HepG2 (cell line): ENCODE measurements around the gene UNC5B. TPM values are rescaled to one million over a fixed set of nuclear protein-coding genes. Genes with fewer than 3 reads are reported as not detected.

ENCODE experiments used
- ATAC-seq: fragments of 200-7000 bp; cut with Tn5 transposase; 3 replicates; pipeline ENCODE4 v1.9.1; 2020; ENCODE audit warnings: mild to moderate bottlenecking, moderate library complexity
- BruUV-seq: library from RNA; stranded (reverse); fragments of 400-500 nt; replicated peaks from 2 replicates; lab custom pipeline; 2021; lab: Mats Ljungman, UMichigan
- CTCF ChIA-PET: fragments of 300-600 bp; formaldehyde crosslinking; extraction: SDS; loops from one replicate; lab custom pipeline; 2021; ENCODE audit warnings: low total read pairs, inconsistent platforms, low intra/inter-chr PET ratio; lab: Yijun Ruan, JAX
- POLR2A ChIA-PET: fragments of 350-600 bp; sonication (Branson Sonifier 250); formaldehyde crosslinking; loops from one replicate; lab custom pipeline; 2020; ENCODE audit warnings: antibody characterized with exemption, inconsistent platforms; lab: Yijun Ruan, JAX
- DNase-seq: peaks from one replicate; pipeline ENCODE4 v3.0.0-alpha.2; 2015; ENCODE audit warnings: low spot score
- FAIRE-seq: peaks from 3 replicates; lab custom pipeline; 2011; peaks lifted over from hg19 to GRCh38; lab: Jason Lieb, UNC
- H2AFZ ChIP-seq: one replicate; pipeline ENCODE4 v1.6.1; 2011; ENCODE audit warnings: low read length, inconsistent platforms
- H3K27ac ChIP-seq: fragments of 300-600 bp; 3 replicates; pipeline ENCODE4 v1.8.0; 2011; ENCODE audit warnings: mixed run types, mild to moderate bottlenecking, mixed read lengths, low read length, inconsistent platforms; ENCODE audit not compliant: insufficient read depth; ENCODE audit errors: extremely low read length
- H3K27me3 ChIP-seq, 2 experiments: fragments of 200-600 bp in 1 of 2; 2 replicates in 1 of 2; 3 replicates in 1 of 2; pipeline versions ENCODE4 v1.6.0 to v1.8.0; 2011; ENCODE audit warnings: low read length in 2 of 2, mild to moderate bottlenecking in 2 of 2, moderate library complexity in 2 of 2, inconsistent platforms in 1 of 2; ENCODE audit not compliant: insufficient read depth in 2 of 2, control insufficient read depth in 1 of 2
- H3K36me3 ChIP-seq, 2 experiments: fragments of 200-600 bp in 1 of 2; replicated peaks in 1 of 2; 2 replicates in 1 of 2; 3 replicates in 1 of 2; pipeline versions ENCODE4 v1.5.1 to v1.8.0; 2011; ENCODE audit warnings: low read length in 2 of 2, inconsistent platforms in 1 of 2; ENCODE audit not compliant: insufficient read depth in 2 of 2, control insufficient read depth in 1 of 2
- H3K4me1 ChIP-seq: 2 replicates; pipeline ENCODE4 v1.5.1; 2012; ENCODE audit warnings: low read length, inconsistent platforms; ENCODE audit not compliant: insufficient read depth
- H3K4me2 ChIP-seq: 2 replicates; pipeline ENCODE4 v1.6.0; 2011; ENCODE audit warnings: low read depth, low read length, inconsistent platforms
- H3K4me3 ChIP-seq, 3 experiments: fragments of 200-600 bp in 1 of 3; sonication (generic), shearing (Covaris generic) in 1 of 3; replicated peaks in 1 of 3; 2 replicates each; pipeline ENCODE4 v1.5.1; 2011 to 2016; ENCODE audit warnings: low read length in 3 of 3, inconsistent platforms in 2 of 3, low read depth in 2 of 3, mild to moderate bottlenecking in 2 of 3, control low read depth in 1 of 3, mixed read lengths in 1 of 3; ENCODE audit not compliant: insufficient read depth in 1 of 3
- H3K79me2 ChIP-seq: one replicate; pipeline ENCODE4 v1.6.1; 2011; ENCODE audit warnings: low read length, inconsistent platforms; ENCODE audit not compliant: insufficient read depth
- H3K9ac ChIP-seq: 2 replicates; pipeline ENCODE4 v1.6.0; 2011; ENCODE audit warnings: mild to moderate bottlenecking, low read depth, low read length, inconsistent platforms; ENCODE audit not compliant: insufficient read depth
- H3K9me3 ChIP-seq: 2 replicates; pipeline ENCODE4 v1.5.1; 2012; ENCODE audit warnings: mild to moderate bottlenecking, low read length
- H4K20me1 ChIP-seq: 2 replicates; pipeline ENCODE4 v1.6.0; 2011; ENCODE audit warnings: inconsistent platforms, mild to moderate bottlenecking, low read length, moderate library complexity; ENCODE audit not compliant: insufficient read depth
- CAMTA2 ChIP-seq: sonication (generic); formaldehyde crosslinking; IDR thresholded peaks from 2 replicates; pipeline ENCODE4 v1.4.0; 2020; ENCODE audit warnings: mild to moderate bottlenecking, missing genetic modification reagents, borderline replicate concordance
- ELF1 ChIP-seq: sonication (generic); formaldehyde crosslinking; IDR thresholded peaks from 2 replicates; pipeline ENCODE4 v1.4.0; 2020; ENCODE audit warnings: missing genetic modification reagents
- HOXA3 ChIP-seq: sonication (generic); formaldehyde crosslinking; IDR thresholded peaks from 2 replicates; pipeline ENCODE4 v1.5.0; 2020; ENCODE audit warnings: missing genetic modification reagents
- MED1 ChIP-seq: sonication (generic); formaldehyde crosslinking; IDR thresholded peaks from 2 replicates; pipeline ENCODE4 v1.4.0; 2020; ENCODE audit warnings: missing genetic modification reagents
- SIN3A ChIP-seq: IDR thresholded peaks from 2 replicates; pipeline ENCODE4 v1.6.1; 2011; ENCODE audit warnings: low read depth, mild to moderate bottlenecking, control low read depth, low read length, borderline replicate concordance
- SMAD1 ChIP-seq: sonication (generic); formaldehyde crosslinking; IDR thresholded peaks from 2 replicates; pipeline ENCODE4 v1.4.0; 2020; ENCODE audit warnings: missing genetic modification reagents, low read depth, mild to moderate bottlenecking, borderline replicate concordance
- SOX5 ChIP-seq: IDR thresholded peaks from 2 replicates; pipeline ENCODE4 v1.6.1; 2016; ENCODE audit warnings: borderline replicate concordance
- YEATS2 ChIP-seq: sonication (generic); formaldehyde crosslinking; IDR thresholded peaks from 2 replicates; pipeline ENCODE4 v1.4.0; 2020; ENCODE audit warnings: missing genetic modification reagents, borderline replicate concordance
- ZBTB33 ChIP-seq: sonication (generic); formaldehyde crosslinking; IDR thresholded peaks from 2 replicates; pipeline ENCODE4 v1.4.0; 2020; ENCODE audit warnings: missing genetic modification reagents
- ZFP41 ChIP-seq: sonication (generic); formaldehyde crosslinking; IDR thresholded peaks from 2 replicates; pipeline ENCODE4 v1.4.0; 2020; ENCODE audit warnings: mild to moderate bottlenecking, missing genetic modification reagents, borderline replicate concordance
- ZNF136 ChIP-seq: sonication (generic); formaldehyde crosslinking; IDR thresholded peaks from 2 replicates; pipeline ENCODE4 v1.8.1; 2022; ENCODE audit warnings: low read depth, mild to moderate bottlenecking, moderate library complexity, missing genetic modification reagents
- ZNF720 ChIP-seq: sonication (generic); formaldehyde crosslinking; IDR thresholded peaks from 2 replicates; pipeline ENCODE4 v1.4.0; 2020; ENCODE audit warnings: missing genetic modification reagents
- ZNF773 ChIP-seq: sonication (generic); formaldehyde crosslinking; IDR thresholded peaks from 2 replicates; pipeline ENCODE4 v1.4.0; 2020; ENCODE audit warnings: missing genetic modification reagents, borderline replicate concordance
- WGBS: methylation state at CpG from one replicate; pipeline ENCODE4 v1.1.6; 2017; ENCODE audit warnings: low lambda C conversion rate; 5-methylcytosine and 5-hydroxymethylcytosine counted together
- in situ Hi-C: cut with HindIII; loops from 2 replicates; pipeline ENCODE4 v1.10.0; 2017; ENCODE audit warnings: low pct_unique_long_range_greater_than_20kb; ENCODE audit not compliant: extremely low pct_ligation_motif_present
- intact Hi-C: fragments of 100-400 bp; cut with micrococcal nuclease; formaldehyde crosslinking; loops from one replicate; pipeline ENCODE4 v1.10.0; 2022; ENCODE audit not compliant: unreplicated experiment
- polyA plus RNA-seq, 8 experiments: library from polyadenylated mRNA; depleted of rRNA in 3 of 8; stranded (reverse) in 7 of 8; unstranded in 1 of 8; fragments of >200 nt; fragmentation: Illumina TruSeq in 4 of 8; extraction: Trizol in 4 of 8; gene quantifications; 2 replicates each; pipeline versions ENCODE4 v1.2.1 to v1.2.3, GENCODE V29; 2011 to 2016; ENCODE audit warnings: low read depth in 4 of 8, missing spikeins in 1 of 8, mixed read lengths in 1 of 8; ENCODE audit not compliant: insufficient read depth in 1 of 8
- total RNA-seq, 5 experiments: library from RNA; depleted of rRNA; stranded (reverse); fragments of >200 nt; fragmentation: Illumina TruSeq; extraction: Trizol; gene quantifications; 2 replicates each; pipeline ENCODE4 v1.2.3, GENCODE V29; 2016; ENCODE audit warnings: low read depth in 1 of 5
- TF ChIP-seq, protein P1 (sequence below): sonication (generic); formaldehyde crosslinking; IDR thresholded peaks from 2 replicates; pipeline ENCODE4 v1.4.0; 2020; ENCODE audit warnings: mild to moderate bottlenecking, missing genetic modification reagents, borderline replicate concordance

The UNC5B gene
- total and polyA plus RNA-seq, 2 of the 13 experiments (the other 11 are each of a cell fraction or from before 2014, with no cell fraction given) = 0.07 TPM

GRCh38 chr10:71295641-71296040 is 83.3 kb downstream of the UNC5B start:
- no peak overlapping the region for H3K27ac ChIP-seq
- 59% methylated on average over 8 of the region's 9 CpGs for WGBS
- no peak overlapping the region for H3K4me3 ChIP-seq
- no peak overlapping the region for H3K9ac ChIP-seq
- BruUV-seq = no TSS peak
- no peaks in the 10 kb centered on the region for H3K36me3 ChIP-seq
- no peaks in the 10 kb centered on the region for H3K9me3 ChIP-seq
- peaks cover 19% of the 10 kb centered on the region for H3K4me1 ChIP-seq
- FAIRE-seq (no peak), DNase-seq (no peak), ATAC-seq (no peak)
- H3K4me2 ChIP-seq = no peak overlapping the region
- TF ChIP-seq HOXA3 (CRISPR knock-in tag) (no peak), SIN3A (no peak), ZFP41 (CRISPR knock-in tag) (no peak), ZNF720 (no peak), YEATS2 (no peak), ZNF773 (no peak), ZBTB33 (CRISPR knock-in tag) (no peak), SOX5 (CRISPR knock-in tag) (no peak)
- H2AFZ ChIP-seq = no peak overlapping the region
- H4K20me1 ChIP-seq = 0 out of 2 replicates have a peak, but pooled peaks cover 3% of the 10 kb centered on the region
- H3K79me2 ChIP-seq = no peaks in the 10 kb centered on the region
- peaks cover 2 to 24% of the 10 kb centered on the region in 2 experiments; a peak in 3 of 5 replicates for H3K27me3 ChIP-seq
- in situ Hi-C loops = no loop called here
- intact Hi-C loops = no loop called here
- CTCF ChIA-PET = no interaction called here
- POLR2A ChIA-PET = no interaction called here

- no peaks in the 10 kb centered on the region for H3K79me2 ChIP-seq
- in situ Hi-C loops (no loop called here), intact Hi-C loops (no loop called here)
- H3K27ac ChIP-seq = no peak overlapping the region
- H3K9me3 ChIP-seq = no peaks in the 10 kb centered on the region
- no peak overlapping the region for H2AFZ ChIP-seq
- peaks cover 2 to 28% of the 10 kb centered on the region in 2 experiments; a peak in 3 of 5 replicates for H3K27me3 ChIP-seq
- 0 out of 2 replicates have a peak, but pooled peaks cover 3% of the 10 kb centered on the region for H4K20me1 ChIP-seq
- ChIA-PET CTCF (no interaction called here), POLR2A (no interaction called here)
- 38% methylated on average over 5 of the region's 5 CpGs for WGBS
- H3K4me2 ChIP-seq = no peak overlapping the region
- no peak for DNase-seq
- peaks cover 16% of the 10 kb centered on the region for H3K4me1 ChIP-seq
- no peak overlapping the region for H3K4me3 ChIP-seq
- H3K9ac ChIP-seq = no peak overlapping the region
- BruUV-seq = no TSS peak
- ATAC-seq = no peak
- no peaks in the 10 kb centered on the region for H3K36me3 ChIP-seq
- no peak for FAIRE-seq
- TF ChIP-seq SMAD1 (CRISPR knock-in tag) (no peak), ELF1 (CRISPR knock-in tag) (no peak), MED1 (no peak), CAMTA2 (CRISPR knock-in tag) (no peak), ZNF136 (CRISPR knock-in tag) (no peak)
- TF ChIP-seq, protein P1, sequence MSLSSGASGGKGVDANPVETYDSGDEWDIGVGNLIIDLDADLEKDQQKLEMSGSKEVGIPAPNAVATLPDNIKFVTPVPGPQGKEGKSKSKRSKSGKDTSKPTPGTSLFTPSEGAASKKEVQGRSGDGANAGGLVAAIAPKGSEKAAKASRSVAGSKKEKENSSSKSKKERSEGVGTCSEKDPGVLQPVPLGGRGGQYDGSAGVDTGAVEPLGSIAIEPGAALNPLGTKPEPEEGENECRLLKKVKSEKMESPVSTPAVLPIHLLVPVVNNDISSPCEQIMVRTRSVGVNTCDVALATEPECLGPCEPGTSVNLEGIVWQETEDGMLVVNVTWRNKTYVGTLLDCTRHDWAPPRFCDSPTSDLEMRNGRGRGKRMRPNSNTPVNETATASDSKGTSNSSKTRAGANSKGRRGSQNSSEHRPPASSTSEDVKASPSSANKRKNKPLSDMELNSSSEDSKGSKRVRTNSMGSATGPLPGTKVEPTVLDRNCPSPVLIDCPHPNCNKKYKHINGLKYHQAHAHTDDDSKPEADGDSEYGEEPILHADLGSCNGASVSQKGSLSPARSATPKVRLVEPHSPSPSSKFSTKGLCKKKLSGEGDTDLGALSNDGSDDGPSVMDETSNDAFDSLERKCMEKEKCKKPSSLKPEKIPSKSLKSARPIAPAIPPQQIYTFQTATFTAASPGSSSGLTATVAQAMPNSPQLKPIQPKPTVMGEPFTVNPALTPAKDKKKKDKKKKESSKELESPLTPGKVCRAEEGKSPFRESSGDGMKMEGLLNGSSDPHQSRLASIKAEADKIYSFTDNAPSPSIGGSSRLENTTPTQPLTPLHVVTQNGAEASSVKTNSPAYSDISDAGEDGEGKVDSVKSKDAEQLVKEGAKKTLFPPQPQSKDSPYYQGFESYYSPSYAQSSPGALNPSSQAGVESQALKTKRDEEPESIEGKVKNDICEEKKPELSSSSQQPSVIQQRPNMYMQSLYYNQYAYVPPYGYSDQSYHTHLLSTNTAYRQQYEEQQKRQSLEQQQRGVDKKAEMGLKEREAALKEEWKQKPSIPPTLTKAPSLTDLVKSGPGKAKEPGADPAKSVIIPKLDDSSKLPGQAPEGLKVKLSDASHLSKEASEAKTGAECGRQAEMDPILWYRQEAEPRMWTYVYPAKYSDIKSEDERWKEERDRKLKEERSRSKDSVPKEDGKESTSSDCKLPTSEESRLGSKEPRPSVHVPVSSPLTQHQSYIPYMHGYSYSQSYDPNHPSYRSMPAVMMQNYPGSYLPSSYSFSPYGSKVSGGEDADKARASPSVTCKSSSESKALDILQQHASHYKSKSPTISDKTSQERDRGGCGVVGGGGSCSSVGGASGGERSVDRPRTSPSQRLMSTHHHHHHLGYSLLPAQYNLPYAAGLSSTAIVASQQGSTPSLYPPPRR (CRISPR knock-in tag) = no peak
Observed at GRCh38 chr10:71296086-71296485, 83.7 kb downstream of the UNC5B start.
